ENCODE results near the gene MACROD2.
A peak's percentile ranks its signal among the peaks of the same experiment; 100 is the strongest.

The MACROD2 gene

GRCh38 chr20:14929388-14929787 lies 934.1 kb downstream of the MACROD2 start:
- no peak for TF ChIP-seq CTCF (IDR thresholded peaks at IDR 0.05)
- H3K9ac ChIP-seq = no peak overlapping the region

GRCh38 chr20:14932040-14932439 lies 936.7 kb downstream of the MACROD2 start:
- Histone ChIP-seq H3K4me2 (ENCODE audit: low read length) (peak overlapping the region; percentile 25), H3K9me3 (ENCODE audit: control insufficient read depth, low read length) (no peaks in the 10 kb centered on the region), H3K36me3 (ENCODE audit: control insufficient read depth, insufficient read depth, low read length) (no peaks in the 10 kb centered on the region), H3K27ac (no peak overlapping the region), H3K4me3 (ENCODE audit: low read depth, low read length) (no peak overlapping the region), H3K4me1 (peaks cover 6% of the 10 kb centered on the region), H2AFZ (peak overlapping the region; percentile 53), H3K27me3 (ENCODE audit: control insufficient read depth, insufficient read depth, low read length) (no peaks in the 10 kb centered on the region), H3K9ac (no peak overlapping the region), H3K79me2 (no peaks in the 10 kb centered on the region)
- TF ChIP-seq CTCF (IDR thresholded peaks at IDR 0.05) = no peak

More at GRCh38 chr20:14929388-14929787, 934.1 kb downstream of the MACROD2 start:
- Histone ChIP-seq H3K4me1 (peaks cover 12% of the 10 kb centered on the region), H3K79me2 (no peaks in the 10 kb centered on the region), H3K4me3 (ENCODE audit: low read depth, low read length) (no peak overlapping the region), H3K4me2 (ENCODE audit: low read length) (no peak overlapping the region), H3K27ac (no peak overlapping the region), H2AFZ (no peak overlapping the region), H3K9me3 (ENCODE audit: control insufficient read depth, low read length) (no peaks in the 10 kb centered on the region), H3K27me3 (ENCODE audit: control insufficient read depth, insufficient read depth, low read length) (no peaks in the 10 kb centered on the region), H3K36me3 (ENCODE audit: control insufficient read depth, insufficient read depth, low read length) (no peaks in the 10 kb centered on the region)

GRCh38 chr20:14935285-14935684 lies 940.0 kb downstream of the MACROD2 start:
- Histone ChIP-seq H3K79me2 (no peaks in the 10 kb centered on the region), H3K4me2 (ENCODE audit: low read length) (no peak overlapping the region), H3K4me3 (ENCODE audit: low read depth, low read length) (no peak overlapping the region), H3K4me1 (peaks cover 6% of the 10 kb centered on the region), H3K27ac (no peak overlapping the region), H2AFZ (no peak overlapping the region), H3K9ac (no peak overlapping the region), H3K36me3 (ENCODE audit: control insufficient read depth, insufficient read depth, low read length) (no peaks in the 10 kb centered on the region), H3K9me3 (ENCODE audit: control insufficient read depth, low read length) (no peaks in the 10 kb centered on the region), H3K27me3 (ENCODE audit: control insufficient read depth, insufficient read depth, low read length) (no peaks in the 10 kb centered on the region)
- no peak for TF ChIP-seq CTCF (IDR thresholded peaks at IDR 0.05)

GRCh38 chr20:14937021-14937420 lies 941.7 kb downstream of the MACROD2 start:
- Histone ChIP-seq H3K79me2 (no peaks in the 10 kb centered on the region), H2AFZ (no peak overlapping the region), H3K4me1 (peaks cover 5% of the 10 kb centered on the region), H3K9ac (no peak overlapping the region), H3K4me3 (ENCODE audit: low read depth, low read length) (no peak overlapping the region), H3K27ac (no peak overlapping the region), H3K36me3 (ENCODE audit: control insufficient read depth, insufficient read depth, low read length) (no peaks in the 10 kb centered on the region), H3K4me2 (ENCODE audit: low read length) (no peak overlapping the region), H3K9me3 (ENCODE audit: control insufficient read depth, low read length) (no peaks in the 10 kb centered on the region), H3K27me3 (ENCODE audit: control insufficient read depth, insufficient read depth, low read length) (no peaks in the 10 kb centered on the region)
- no peak for TF ChIP-seq CTCF (IDR thresholded peaks at IDR 0.05)

GRCh38 chr20:14937846-14938245 lies 942.5 kb downstream of the MACROD2 start:
- Histone ChIP-seq H3K36me3 (ENCODE audit: control insufficient read depth, insufficient read depth, low read length) (no peaks in the 10 kb centered on the region), H3K9me3 (ENCODE audit: control insufficient read depth, low read length) (no peaks in the 10 kb centered on the region), H3K27me3 (ENCODE audit: control insufficient read depth, insufficient read depth, low read length) (no peaks in the 10 kb centered on the region), H3K4me1 (no peaks in the 10 kb centered on the region), H3K4me3 (ENCODE audit: low read depth, low read length) (no peak overlapping the region), H3K27ac (no peak overlapping the region), H3K9ac (no peak overlapping the region), H2AFZ (no peak overlapping the region), H3K79me2 (no peaks in the 10 kb centered on the region), H3K4me2 (ENCODE audit: low read length) (no peak overlapping the region)
- no peak for TF ChIP-seq CTCF (IDR thresholded peaks at IDR 0.05)

Data from parathyroid adenoma (tissue), 2 donors.